Measurements from ENCODE around the gene TMC3. TPM values are rescaled to one million over a fixed set of nuclear protein-coding genes. Genes with fewer than 3 reads are reported as not detected.

Gene TMC3
- total and polyA plus RNA-seq, 5 donors, result 0.02 to 0.14 TPM; not detected in 3

GRCh38 chr15:81407176-81407575 is 33.2 kb upstream of the TMC3 start:
- 23% methylated on average over 1 of the region's 1 CpG for WGBS
- Histone ChIP-seq H3K27ac (ENCODE audit: low read length) (no peak overlapping the region), H3K9me3 (ENCODE audit: control insufficient read depth, low read length) (no peaks in the 10 kb centered on the region), H3K27me3 (ENCODE audit: control insufficient read depth, insufficient read depth) (no peaks in the 10 kb centered on the region), H3K4me3 (ENCODE audit: low read length) (no peak overlapping the region), H3K4me1 (ENCODE audit: control insufficient read depth, insufficient read depth, low read length) (no peaks in the 10 kb centered on the region)
- ATAC-seq, result no peak
- DNase-seq, result no peak
- intact Hi-C loops (cut with DNase I), result no loop called here

- no peaks in the 10 kb centered on the region for H3K27me3 ChIP-seq (ENCODE audit: control insufficient read depth, insufficient read depth)
- 26% methylated on average over 6 of the region's 6 CpGs for WGBS
- no peak overlapping the region for H3K27ac ChIP-seq (ENCODE audit: low read length)
- intact Hi-C loops (cut with DNase I), result loop anchor here in 3 of 4 donors (2.0 to 5.0 kb wide), 2 partner anchors 123 to 126 kb away; no protein-coding TSS in a partner anchor
- H3K4me3 ChIP-seq (ENCODE audit: low read length), result no peak overlapping the region
- no peaks in the 10 kb centered on the region for H3K9me3 ChIP-seq (ENCODE audit: control insufficient read depth, low read length)
- H3K4me1 ChIP-seq (ENCODE audit: control insufficient read depth, insufficient read depth, low read length), result no peaks in the 10 kb centered on the region
- DNase-seq, result no peak
- no peak for ATAC-seq
Observed at GRCh38 chr15:81400640-81401236, 26.7 kb upstream of the TMC3 start.

GRCh38 chr15:81398910-81399551 is 25.0 kb upstream of the TMC3 start:
- intact Hi-C loops (cut with DNase I), result no loop called here

GRCh38 chr15:81398456-81398855 is 24.4 kb upstream of the TMC3 start:
- no peak overlapping the region for H3K4me3 ChIP-seq (ENCODE audit: low read length)
- WGBS, result 96% methylated on average over 3 of the region's 3 CpGs
- no peaks in the 10 kb centered on the region for H3K27me3 ChIP-seq (ENCODE audit: control insufficient read depth, insufficient read depth)
- H3K27ac ChIP-seq (ENCODE audit: low read length), result no peak overlapping the region
- no peaks in the 10 kb centered on the region for H3K4me1 ChIP-seq (ENCODE audit: control insufficient read depth, insufficient read depth, low read length)
- ATAC-seq (no peak), DNase-seq (no peak)
- intact Hi-C loops (cut with DNase I), result no loop called here
- H3K9me3 ChIP-seq (ENCODE audit: control insufficient read depth, low read length), result no peaks in the 10 kb centered on the region

More at GRCh38 chr15:81398910-81399551, 25.0 kb upstream of the TMC3 start:
- H3K27me3 ChIP-seq (ENCODE audit: control insufficient read depth, insufficient read depth), result no peaks in the 10 kb centered on the region
- ATAC-seq, result no peak
- H3K4me3 ChIP-seq (ENCODE audit: low read length), result no peak overlapping the region
- no peaks in the 10 kb centered on the region for H3K9me3 ChIP-seq (ENCODE audit: control insufficient read depth, low read length)
- no peaks in the 10 kb centered on the region for H3K4me1 ChIP-seq (ENCODE audit: control insufficient read depth, insufficient read depth, low read length)
- 84% methylated on average over 5 of the region's 5 CpGs for WGBS
- DNase-seq, result no peak
- no peak overlapping the region for H3K27ac ChIP-seq (ENCODE audit: low read length)

- Histone ChIP-seq H3K9me3 (ENCODE audit: control insufficient read depth, low read length) (no peaks in the 10 kb centered on the region), H3K27ac (ENCODE audit: low read length) (no peak overlapping the region), H3K4me3 (ENCODE audit: low read length) (no peak overlapping the region), H3K4me1 (ENCODE audit: control insufficient read depth, insufficient read depth, low read length) (no peaks in the 10 kb centered on the region), H3K27me3 (ENCODE audit: control insufficient read depth, insufficient read depth) (no peaks in the 10 kb centered on the region)
- ATAC-seq (no peak), DNase-seq (no peak)
- intact Hi-C loops (cut with DNase I), result no loop called here
Observed at GRCh38 chr15:81394603-81395002, 20.6 kb upstream of the TMC3 start.

GRCh38 chr15:81391657-81392056 is 17.6 kb upstream of the TMC3 start:
- H3K27me3 ChIP-seq (ENCODE audit: control insufficient read depth, insufficient read depth), result no peaks in the 10 kb centered on the region
- no peaks in the 10 kb centered on the region for H3K9me3 ChIP-seq (ENCODE audit: control insufficient read depth, low read length)
- H3K4me3 ChIP-seq (ENCODE audit: low read length), result no peak overlapping the region
- WGBS, result 98% methylated on average over 2 of the region's 2 CpGs
- no peak for ATAC-seq
- DNase-seq, result no peak
- intact Hi-C loops (cut with DNase I), result no loop called here
- no peak overlapping the region for H3K27ac ChIP-seq (ENCODE audit: low read length)
- no peaks in the 10 kb centered on the region for H3K4me1 ChIP-seq (ENCODE audit: control insufficient read depth, insufficient read depth, low read length)

GRCh38 chr15:81388436-81388770 is 14.4 kb upstream of the TMC3 start:
- Histone ChIP-seq H3K4me1 (ENCODE audit: control insufficient read depth, insufficient read depth, low read length) (no peaks in the 10 kb centered on the region), H3K9me3 (ENCODE audit: control insufficient read depth, low read length) (no peaks in the 10 kb centered on the region), H3K27me3 (ENCODE audit: control insufficient read depth, insufficient read depth) (no peaks in the 10 kb centered on the region), H3K27ac (ENCODE audit: low read length) (no peak overlapping the region), H3K4me3 (ENCODE audit: low read length) (no peak overlapping the region)
- ATAC-seq (no peak), DNase-seq (no peak)
- intact Hi-C loops (cut with DNase I), result loop anchor here in 2 of 4 donors (10.0 kb wide), 2 partner anchors 104 to 294 kb away; no protein-coding TSS in a partner anchor
- 68% methylated on average over 1 of the region's 1 CpG for WGBS

- ATAC-seq, result no peak
- Histone ChIP-seq H3K4me1 (ENCODE audit: control insufficient read depth, insufficient read depth, low read length) (no peaks in the 10 kb centered on the region), H3K27me3 (ENCODE audit: control insufficient read depth, insufficient read depth) (no peaks in the 10 kb centered on the region), H3K4me3 (ENCODE audit: low read length) (no peak overlapping the region), H3K9me3 (ENCODE audit: control insufficient read depth, low read length) (no peaks in the 10 kb centered on the region), H3K27ac (ENCODE audit: low read length) (no peak overlapping the region)
- no peak for DNase-seq
- WGBS, result 82% methylated on average over 12 of the region's 12 CpGs
- intact Hi-C loops (cut with DNase I), result loop anchor here in 2 of 4 donors (10.0 kb wide), 2 partner anchors 103 to 293 kb away; no protein-coding TSS in a partner anchor
Observed at GRCh38 chr15:81387621-81388435, 13.8 kb upstream of the TMC3 start.

GRCh38 chr15:81386947-81387346 is 12.9 kb upstream of the TMC3 start:
- intact Hi-C loops (cut with DNase I), result loop anchor here in 2 of 4 donors (10.0 kb wide), 2 partner anchors 102 to 292 kb away; no protein-coding TSS in a partner anchor

GRCh38 chr15:81385721-81386076 is 11.7 kb upstream of the TMC3 start:
- intact Hi-C loops (cut with DNase I), result loop anchor here in 2 of 4 donors (10.0 kb wide), 2 partner anchors 101 to 291 kb away; no protein-coding TSS in a partner anchor
- Histone ChIP-seq H3K27me3 (ENCODE audit: control insufficient read depth, insufficient read depth) (no peaks in the 10 kb centered on the region), H3K4me1 (ENCODE audit: control insufficient read depth, insufficient read depth, low read length) (no peaks in the 10 kb centered on the region), H3K4me3 (ENCODE audit: low read length) (no peak overlapping the region), H3K27ac (ENCODE audit: low read length) (no peak overlapping the region), H3K9me3 (ENCODE audit: control insufficient read depth, low read length) (no peaks in the 10 kb centered on the region)
- WGBS, result 96% methylated on average over 4 of the region's 4 CpGs
- DNase-seq (no peak), ATAC-seq (no peak)

More at GRCh38 chr15:81386947-81387346, 12.9 kb upstream of the TMC3 start:
- no peak overlapping the region for H3K4me3 ChIP-seq (ENCODE audit: low read length)
- WGBS, result 59% methylated on average over 2 of the region's 2 CpGs
- DNase-seq (no peak), ATAC-seq (no peak)
- no peak overlapping the region for H3K27ac ChIP-seq (ENCODE audit: low read length)
- no peaks in the 10 kb centered on the region for H3K27me3 ChIP-seq (ENCODE audit: control insufficient read depth, insufficient read depth)
- no peaks in the 10 kb centered on the region for H3K4me1 ChIP-seq (ENCODE audit: control insufficient read depth, insufficient read depth, low read length)
- H3K9me3 ChIP-seq (ENCODE audit: control insufficient read depth, low read length), result no peaks in the 10 kb centered on the region

Data from right cardiac atrium (tissue), 5 donors.